H1 (cell line): ENCODE measurements around the gene RTEL1. TPM values are rescaled to one million over a fixed set of nuclear protein-coding genes. Genes with fewer than 3 reads are reported as not detected.

ENCODE experiments used
- CTCF ChIA-PET: fragments of 300-600 bp; sonication (Branson Sonifier 250); formaldehyde crosslinking; loops from one replicate; lab custom pipeline; 2021; ENCODE audit not compliant: partially characterized antibody; lab: Charles Lee
- POLR2A ChIA-PET: fragments of 300-600 bp; sonication (Branson Sonifier 250); formaldehyde crosslinking; loops from one replicate; lab custom pipeline; 2021; ENCODE audit warnings: inconsistent platforms; ENCODE audit not compliant: partially characterized antibody; lab: Charles Lee
- DNase-seq, 2 experiments: peaks; one replicate each; pipeline versions ENCODE4 v3.0.0 to v3.0.0-alpha.2; 2010 to 2022; ENCODE audit warnings: low spot score in 2 of 2, low read depth in 1 of 2, mixed read lengths in 1 of 2
- FAIRE-seq: peaks from 2 replicates; lab custom pipeline; 2011; peaks lifted over from hg19 to GRCh38; lab: Jason Lieb, UNC
- H2AFZ ChIP-seq: 2 replicates; pipeline ENCODE4 v1.8.1; 2012; ENCODE audit warnings: low read length, inconsistent platforms
- H2AK5ac ChIP-seq: 2 replicates; pipeline ENCODE4 v1.6.1; 2013; ENCODE audit warnings: low read depth, low read length
- H2BK120ac ChIP-seq: replicated peaks from 2 replicates; pipeline ENCODE3; 2013; ENCODE audit warnings: low read depth, low read length, inconsistent platforms
- H2BK12ac ChIP-seq: 2 replicates; pipeline ENCODE4 v1.6.1; 2013; ENCODE audit warnings: low read depth, low read length
- H2BK15ac ChIP-seq: 2 replicates; pipeline ENCODE4 v1.6.1; 2013; ENCODE audit warnings: low read length
- H2BK20ac ChIP-seq: 2 replicates; pipeline ENCODE4 v1.6.1; 2013; ENCODE audit warnings: low read length
- H2BK5ac ChIP-seq: 2 replicates; pipeline ENCODE4 v1.6.1; 2013; ENCODE audit warnings: low read depth, low read length
- H3K14ac ChIP-seq: 2 replicates; pipeline ENCODE4 v1.6.1; 2013; ENCODE audit warnings: inconsistent platforms; ENCODE audit not compliant: insufficient read length
- H3K18ac ChIP-seq: 2 replicates; pipeline ENCODE4 v1.6.1; 2013; ENCODE audit warnings: low read length; ENCODE audit errors: extremely low read depth
- H3K23ac ChIP-seq: 2 replicates; pipeline ENCODE4 v1.6.1; 2013; ENCODE audit warnings: inconsistent platforms; ENCODE audit not compliant: insufficient read length
- H3K23me2 ChIP-seq: 2 replicates; pipeline ENCODE4 v1.6.1; 2013; ENCODE audit warnings: low read depth, low read length
- H3K27ac ChIP-seq: 2 replicates; pipeline ENCODE4 v1.6.1; 2011; ENCODE audit warnings: low read depth, low read length, inconsistent platforms
- H3K27me3 ChIP-seq, 4 experiments: replicated peaks in 1 of 4; 1 replicate in 1 of 4; 2 replicates in 3 of 4; pipeline versions ENCODE4 v1.6.1 to v1.8.1; 2011 to 2013; ENCODE audit warnings: low read length in 3 of 4, mild to moderate bottlenecking in 3 of 4, inconsistent platforms in 2 of 4, mixed read lengths in 2 of 4, moderate library complexity in 1 of 4; ENCODE audit not compliant: control insufficient read depth in 3 of 4, insufficient read depth in 3 of 4; ENCODE audit errors: extremely low read depth in 1 of 4
- H3K36me3 ChIP-seq, 4 experiments: 2 replicates each; pipeline versions ENCODE4 v1.6.1 to v1.8.1; 2011 to 2013; ENCODE audit warnings: mild to moderate bottlenecking in 4 of 4, low read length in 3 of 4, moderate library complexity in 2 of 4, control low read depth in 1 of 4, inconsistent platforms in 1 of 4; ENCODE audit not compliant: insufficient read depth in 4 of 4, control insufficient read depth in 2 of 4
- H3K4ac ChIP-seq: replicated peaks from 2 replicates; pipeline ENCODE3; 2013; ENCODE audit warnings: low read length, low read depth, mixed read lengths, inconsistent platforms; ENCODE audit not compliant: insufficient read length
- H3K4me1 ChIP-seq, 4 experiments: replicated peaks in 1 of 4; 1 replicate in 1 of 4; 2 replicates in 3 of 4; pipeline versions ENCODE4 v1.6.1 to v1.8.1; 2011 to 2013; ENCODE audit warnings: low read length in 3 of 4, inconsistent platforms in 2 of 4, mixed read lengths in 1 of 4; ENCODE audit not compliant: insufficient read depth in 4 of 4, control insufficient read depth in 3 of 4
- H3K4me2 ChIP-seq, 2 experiments: 2 replicates each; pipeline versions ENCODE4 v1.6.1 to v1.8.1; 2011 to 2013; ENCODE audit warnings: low read depth in 2 of 2, low read length in 2 of 2, control low read depth in 1 of 2, inconsistent platforms in 1 of 2, mild to moderate bottlenecking in 1 of 2; ENCODE audit not compliant: insufficient read depth in 1 of 2
- H3K4me3 ChIP-seq, 4 experiments: fragments of 200-600, 300-600 bp in 1 of 4; sonication (generic), shearing (Covaris generic), sonication (Bioruptor Twin) in 1 of 4; 2 replicates each; pipeline versions ENCODE4 v1.5.1 to v1.8.1; 2011 to 2016; ENCODE audit warnings: low read length in 4 of 4, low read depth in 3 of 4, control low read depth in 2 of 4, inconsistent platforms in 2 of 4, mild to moderate bottlenecking in 2 of 4, mixed read lengths in 1 of 4, moderate library complexity in 1 of 4; ENCODE audit not compliant: insufficient read depth in 2 of 4; ENCODE audit errors: extremely low read depth in 1 of 4
- H3K56ac ChIP-seq: replicated peaks from 2 replicates; pipeline ENCODE3; 2013; ENCODE audit warnings: low read depth, mild to moderate bottlenecking, mixed read lengths, low read length, inconsistent platforms; ENCODE audit not compliant: insufficient read length
- H3K79me1 ChIP-seq: 2 replicates; pipeline ENCODE4 v1.6.1; 2013; ENCODE audit warnings: low read depth, low read length, control low read depth
- H3K79me2 ChIP-seq, 2 experiments: 2 replicates each; pipeline versions ENCODE4 v1.6.1 to v1.8.1; 2012 to 2013; ENCODE audit warnings: low read length in 2 of 2, mild to moderate bottlenecking in 2 of 2, inconsistent platforms in 1 of 2; ENCODE audit not compliant: insufficient read depth in 2 of 2, control insufficient read depth in 1 of 2
- H3K9ac ChIP-seq, 4 experiments: replicated peaks in 1 of 4; 1 replicate in 1 of 4; 2 replicates in 3 of 4; pipeline versions ENCODE4 v1.6.1 to v1.8.1; 2011 to 2013; ENCODE audit warnings: low read depth in 3 of 4, low read length in 3 of 4, control low read depth in 2 of 4, mild to moderate bottlenecking in 2 of 4, moderate library complexity in 2 of 4, inconsistent platforms in 1 of 4; ENCODE audit errors: extremely low read depth in 1 of 4
- H3K9me3 ChIP-seq, 2 experiments: 2 replicates each; pipeline versions ENCODE4 v1.6.1 to v1.8.1; 2012 to 2013; ENCODE audit warnings: mild to moderate bottlenecking in 2 of 2, moderate library complexity in 2 of 2, control low read depth in 1 of 2, inconsistent platforms in 1 of 2, low read depth in 1 of 2, low read length in 1 of 2, mixed read lengths in 1 of 2; ENCODE audit not compliant: insufficient read depth in 2 of 2
- H4K20me1 ChIP-seq, 2 experiments: replicated peaks in 1 of 2; 2 replicates each; pipeline versions ENCODE3 to v1.8.1; 2011 to 2013; ENCODE audit warnings: inconsistent platforms in 2 of 2, low read length in 2 of 2, mild to moderate bottlenecking in 1 of 2; ENCODE audit not compliant: insufficient read depth in 2 of 2, control insufficient read depth in 1 of 2
- H4K5ac ChIP-seq: 2 replicates; pipeline ENCODE4 v1.6.1; 2013; ENCODE audit warnings: low read length, low read depth, mixed read lengths, inconsistent platforms; ENCODE audit not compliant: insufficient read length
- H4K8ac ChIP-seq: 2 replicates; pipeline ENCODE4 v1.8.0; 2013; ENCODE audit warnings: mild to moderate bottlenecking, moderate library complexity, low read length, inconsistent platforms; ENCODE audit not compliant: insufficient read depth; ENCODE audit errors: extremely low read depth
- H4K91ac ChIP-seq: replicated peaks from 2 replicates; pipeline ENCODE3; 2013; ENCODE audit warnings: low read length, mixed read lengths, inconsistent platforms; ENCODE audit not compliant: insufficient read length
- CTBP2 ChIP-seq: IDR thresholded peaks from 2 replicates; pipeline ENCODE4 v1.7.0; 2011; ENCODE audit warnings: borderline replicate concordance, mild to moderate bottlenecking, moderate library complexity, mixed read lengths, low read length; ENCODE audit not compliant: insufficient read depth, insufficient read length
- POLR2AphosphoS5 ChIP-seq: IDR thresholded peaks from 2 replicates; pipeline ENCODE4 v1.6.1; 2011; ENCODE audit warnings: low read depth, low read length
- WGBS, 2 experiments: shearing (Covaris generic) in 1 of 2; methylation state at CpG; one replicate each; pipeline versions ENCODE4 v1.1.6 to v1.1.7; 2013 to 2015; ENCODE audit warnings: low lambda C conversion rate in 2 of 2, mixed read lengths in 2 of 2, inconsistent platforms in 1 of 2, low coverage in 1 of 2, missing lambda C conversion rate in 1 of 2; ENCODE audit not compliant: insufficient replicate concordance in 2 of 2, insufficient coverage in 1 of 2, insufficient read length in 1 of 2; ENCODE audit errors: extremely low coverage in 1 of 2, missing lambda C conversion rate in 1 of 2; 5-methylcytosine and 5-hydroxymethylcytosine counted together
- polyA plus RNA-seq, 7 experiments: library from polyadenylated mRNA; depleted of rRNA in 3 of 7; stranded (reverse) in 5 of 7; unstranded in 2 of 7; fragments of >200 nt in 5 of 7; fragments of 200-250 nt in 2 of 7; gene quantifications; 1 replicate in 5 of 7; 2 replicates in 1 of 7; 4 replicates in 1 of 7; pipeline versions ENCODE4 v1.2.1 to v1.2.3, GENCODE V29; 2011 to 2013; ENCODE audit warnings: missing spikeins in 2 of 7, mixed read lengths in 2 of 7
- total RNA-seq: library from RNA; stranded (reverse); fragmentation: NEBNext Ultra II Directional; extraction: Animal tissue kit (Norgen Biotek cat#: 25700); gene quantifications from 2 replicates; pipeline ENCODE4 v1.2.1, GENCODE V29; 2021
- TF ChIP-seq, protein P1 (sequence below): IDR thresholded peaks from 2 replicates; pipeline ENCODE4 v1.6.1; 2012; ENCODE audit warnings: inconsistent platforms

The RTEL1 gene
- total and polyA plus RNA-seq, 2 of the 8 experiments (the other 6 are each of a cell fraction or from before 2014, with no cell fraction given): 16.2 to 37.1 TPM

- no peak overlapping the region for H2BK5ac ChIP-seq
- no peak overlapping the region for H2AK5ac ChIP-seq
- no peak overlapping the region for H2BK20ac ChIP-seq
- H3K79me1 ChIP-seq: peaks cover 6% of the 10 kb centered on the region; the same call in 1 of the 2 replicates
- no peaks in the 10 kb centered on the region for H3K27me3 ChIP-seq
- no peak overlapping the region for H2BK12ac ChIP-seq
- no peak overlapping the region for H3K4me2 ChIP-seq
- H4K5ac ChIP-seq: no peak overlapping the region
- H3K9me3 ChIP-seq: no peaks in the 10 kb centered on the region
- H3K36me3 ChIP-seq: peaks cover 3 to 18% (median 8%) of the 10 kb centered on the region in 4 experiments; a peak in 5 of 8 replicates
- no peak overlapping the region for H4K8ac ChIP-seq
- 0 out of 2 replicates have a peak, but pooled peaks have one; percentile 10 for TF ChIP-seq POLR2AphosphoS5
- TF ChIP-seq CTBP2: no peak
- TF ChIP-seq, protein P1, sequence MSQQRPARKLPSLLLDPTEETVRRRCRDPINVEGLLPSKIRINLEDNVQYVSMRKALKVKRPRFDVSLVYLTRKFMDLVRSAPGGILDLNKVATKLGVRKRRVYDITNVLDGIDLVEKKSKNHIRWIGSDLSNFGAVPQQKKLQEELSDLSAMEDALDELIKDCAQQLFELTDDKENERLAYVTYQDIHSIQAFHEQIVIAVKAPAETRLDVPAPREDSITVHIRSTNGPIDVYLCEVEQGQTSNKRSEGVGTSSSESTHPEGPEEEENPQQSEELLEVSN: no peak
- H3K27ac ChIP-seq: no peak overlapping the region
- H3K4me3 ChIP-seq: no peak overlapping the region
- H3K18ac ChIP-seq: no peak overlapping the region
- H3K56ac ChIP-seq: no peak overlapping the region
- peaks cover 0 to 9% (median 4%) of the 10 kb centered on the region in 4 experiments; a peak in 3 of 7 replicates for H3K4me1 ChIP-seq
- H3K23ac ChIP-seq: no peak overlapping the region
- no peak for DNase-seq
- H3K4ac ChIP-seq: no peak overlapping the region
- H4K20me1 ChIP-seq: peaks cover 5 to 13% of the 10 kb centered on the region in 2 experiments
- no peak overlapping the region for H3K14ac ChIP-seq
- H4K91ac ChIP-seq: no peak overlapping the region
- peaks cover 0 to 5% of the 10 kb centered on the region in 2 experiments; a peak in 1 of 4 replicates for H3K79me2 ChIP-seq
- peaks cover 5% of the 10 kb centered on the region; the same call in 1 of the 2 replicates for H3K23me2 ChIP-seq
- no peak overlapping the region for H2BK120ac ChIP-seq
- no peak for FAIRE-seq
- H3K9ac ChIP-seq: no peak overlapping the region
- H2AFZ ChIP-seq: no peak overlapping the region
- H2BK15ac ChIP-seq: no peak overlapping the region
- ChIA-PET POLR2A (interaction anchor here (0.6 to 4.1 kb wide), 8 partner anchors 10 to 360 kb away, joined by 3 to 18 read pairs (median 7); partner anchors contain the start of genes RTEL1 and SLC2A4RG), CTCF (interaction anchor here (1.4 kb wide), 1 partner anchor 85 kb away, joined by 3 read pairs; no protein-coding TSS in a partner anchor)
- WGBS, 2 experiments: 83% methylated on average over 7 of the region's 14 CpGs; no CpG with 5 or more reads in 1 of the 2 experiments
Observed at GRCh38 chr20:63701329-63702035, 43.4 kb downstream of the RTEL1 start.
